Nephron progenitor cell (in vitro differentiated cells): ENCODE data around the gene GPC3.

ENCODE experiments used
- DNase-seq: peaks from one replicate; pipeline ENCODE4 v3.0.0; 2021
- H3K27ac Mint-ChIP-seq: 2 replicates; pipeline ENCODE4 v1.8.0; 2021; ENCODE audit warnings: mild to moderate bottlenecking, moderate library complexity, mixed read lengths
- H3K27me3 Mint-ChIP-seq: 2 replicates; pipeline ENCODE4 v1.8.0; 2021; ENCODE audit warnings: mild to moderate bottlenecking, low read depth, mixed read lengths; ENCODE audit not compliant: poor library complexity
- H3K36me3 Mint-ChIP-seq: 2 replicates; pipeline ENCODE4 v1.8.0; 2021; ENCODE audit warnings: low read depth, mixed read lengths
- H3K4me1 Mint-ChIP-seq: 2 replicates; pipeline ENCODE4 v1.8.0; 2021; ENCODE audit warnings: mixed read lengths
- H3K4me3 Mint-ChIP-seq: 2 replicates; pipeline ENCODE4 v1.8.0; 2021; ENCODE audit warnings: mild to moderate bottlenecking, moderate library complexity, mixed read lengths
- H3K9me3 Mint-ChIP-seq: 2 replicates; pipeline ENCODE4 v1.8.0; 2021; ENCODE audit warnings: mild to moderate bottlenecking, moderate library complexity, mixed read lengths
- CTCF ChIP-seq: fragments of 200-600 bp; sonication (generic); IDR thresholded peaks from 2 replicates; pipeline ENCODE4 v1.5.0; 2021; ENCODE audit warnings: antibody characterized with exemption

Gene GPC3

DNA sequence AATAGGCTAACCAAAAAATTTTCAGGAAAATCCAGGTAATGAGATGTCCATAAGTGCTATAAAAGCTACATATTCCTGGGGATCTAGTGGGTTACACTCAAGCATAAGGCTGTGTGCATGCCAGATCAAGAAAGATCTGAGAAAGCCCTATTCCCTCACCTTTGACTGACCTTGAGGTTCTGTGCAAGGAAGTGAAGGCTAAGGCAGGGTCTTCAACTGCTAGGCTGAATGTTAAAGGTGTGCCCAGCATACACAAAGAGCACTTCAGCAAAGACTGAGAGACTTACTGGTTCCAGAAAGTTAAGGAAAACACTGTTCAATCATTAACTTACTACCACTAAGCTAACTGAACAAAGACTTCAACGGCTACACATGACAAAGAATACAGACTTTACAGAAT is 269.7 kb downstream of the GPC3 start:
- Mint-ChIP-seq H3K4me3 (no peak overlapping the region), H3K27me3 (no peaks in the 10 kb centered on the region), H3K9me3 (peaks cover 55% of the 10 kb centered on the region), H3K36me3 (peaks cover 61% of the 10 kb centered on the region), H3K4me1 (no peaks in the 10 kb centered on the region), H3K27ac (no peak overlapping the region)
- no peak for TF ChIP-seq CTCF
- DNase-seq = no peak

GRCh38 chrX:133709501-133709900 is 275.9 kb downstream of the GPC3 start:
- Mint-ChIP-seq H3K27ac (no peak overlapping the region), H3K27me3 (no peaks in the 10 kb centered on the region), H3K4me1 (peaks cover 7% of the 10 kb centered on the region), H3K36me3 (peaks cover 8% of the 10 kb centered on the region), H3K9me3 (no peaks in the 10 kb centered on the region), H3K4me3 (no peak overlapping the region)
- no peak for DNase-seq
- TF ChIP-seq CTCF = no peak

DNA sequence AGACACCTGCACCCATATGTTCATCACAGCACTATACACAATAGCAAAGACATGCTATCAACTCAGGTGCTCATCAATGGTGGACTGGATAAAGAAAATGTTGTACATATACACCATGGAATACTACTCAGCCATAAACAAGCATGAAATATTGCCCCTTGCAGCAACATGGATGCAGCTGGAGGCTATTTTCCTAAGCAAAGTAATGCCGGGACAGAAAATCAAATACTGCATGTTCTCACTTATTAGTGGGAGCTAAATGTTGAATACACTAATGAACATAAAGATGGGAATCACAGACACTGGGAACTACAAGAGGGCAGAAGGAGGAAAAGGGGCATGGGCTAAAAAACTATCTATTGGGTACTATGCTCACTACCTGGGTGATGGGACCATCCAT is 278.5 kb downstream of the GPC3 start:
- Mint-ChIP-seq H3K9me3 (no peaks in the 10 kb centered on the region), H3K36me3 (peaks cover 13% of the 10 kb centered on the region)

DNA sequence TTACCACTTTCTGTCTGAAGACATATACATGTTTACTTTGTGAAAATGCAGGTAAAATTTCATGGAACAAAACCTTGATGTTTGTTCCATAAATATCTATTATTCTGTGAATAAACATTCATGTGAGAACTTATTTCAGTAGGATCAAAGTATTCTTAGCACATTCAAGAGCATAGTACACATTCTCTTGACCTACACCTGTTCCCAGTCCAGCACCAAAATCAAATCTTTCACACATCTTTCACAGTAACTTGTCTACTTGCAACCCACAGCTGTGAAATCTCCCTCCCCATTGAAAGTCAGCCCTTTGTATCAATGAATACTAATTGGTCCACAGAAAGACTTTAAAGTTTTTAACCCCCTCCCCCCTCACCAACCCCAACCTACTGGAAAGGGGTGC is 283.2 kb downstream of the GPC3 start:
- Mint-ChIP-seq H3K4me3 (no peak overlapping the region), H3K27ac (no peak overlapping the region), H3K36me3 (peaks cover 37% of the 10 kb centered on the region), H3K27me3 (no peaks in the 10 kb centered on the region), H3K4me1 (peaks cover 55% of the 10 kb centered on the region), H3K9me3 (no peaks in the 10 kb centered on the region)
- DNase-seq = no peak
- TF ChIP-seq CTCF = no peak

More for the DNA sequence above, 278.5 kb downstream of the GPC3 start:
- Mint-ChIP-seq H3K27me3 (no peaks in the 10 kb centered on the region), H3K27ac (no peak overlapping the region), H3K4me3 (no peak overlapping the region), H3K4me1 (peaks cover 23% of the 10 kb centered on the region)
- no peak for TF ChIP-seq CTCF
- DNase-seq = no peak

GRCh38 chrX:133699023-133699728 is 286.2 kb downstream of the GPC3 start:
- no peak for TF ChIP-seq CTCF
- Mint-ChIP-seq H3K4me1 (peaks cover 72% of the 10 kb centered on the region), H3K27me3 (no peaks in the 10 kb centered on the region), H3K36me3 (peaks cover 53% of the 10 kb centered on the region), H3K4me3 (no peak overlapping the region), H3K9me3 (peaks cover 8% of the 10 kb centered on the region), H3K27ac (peak overlapping the region; percentile 93)
- no peak for DNase-seq

DNA sequence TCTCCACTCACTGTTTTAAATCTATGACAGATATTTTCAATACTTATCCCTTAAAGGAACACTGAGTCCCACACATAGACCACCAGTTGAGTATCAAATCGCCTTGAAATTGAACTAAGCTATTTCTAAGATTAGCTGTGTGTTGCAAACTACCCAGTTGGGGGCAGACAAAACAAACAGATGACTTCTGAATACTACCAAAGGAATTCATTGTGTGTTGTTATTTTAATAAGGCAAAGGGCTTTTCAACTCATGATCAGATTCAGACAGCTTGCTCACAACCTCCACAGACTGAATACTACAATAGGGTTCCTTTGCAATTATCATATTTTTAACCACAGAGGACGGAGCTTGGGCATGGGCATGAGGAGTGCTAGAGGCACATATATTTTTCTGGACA is 287.1 kb downstream of the GPC3 start:
- H3K4me3 Mint-ChIP-seq = no peak overlapping the region
- no peaks in the 10 kb centered on the region for H3K27me3 Mint-ChIP-seq
- TF ChIP-seq CTCF = no peak
- peaks cover 70% of the 10 kb centered on the region for H3K4me1 Mint-ChIP-seq
- no peak for DNase-seq
- peaks cover 8% of the 10 kb centered on the region for H3K9me3 Mint-ChIP-seq
- H3K36me3 Mint-ChIP-seq = peaks cover 58% of the 10 kb centered on the region
- peak overlapping the region; percentile 93 for H3K27ac Mint-ChIP-seq
